ENCODE data around the gene DSG2.

- no peak for TF ChIP-seq POLR2AphosphoS5 (IDR thresholded peaks at IDR 0.05; ENCODE audit: low read depth, low read length)
- no peak for TF ChIP-seq CTCF (IDR thresholded peaks at IDR 0.05)
Observed at GRCh38 chr18:31583185-31583854, 85.3 kb downstream of the DSG2 start.

Data from Panc1 (cell line).